ENCODE results near the gene SNPH.

DNA sequence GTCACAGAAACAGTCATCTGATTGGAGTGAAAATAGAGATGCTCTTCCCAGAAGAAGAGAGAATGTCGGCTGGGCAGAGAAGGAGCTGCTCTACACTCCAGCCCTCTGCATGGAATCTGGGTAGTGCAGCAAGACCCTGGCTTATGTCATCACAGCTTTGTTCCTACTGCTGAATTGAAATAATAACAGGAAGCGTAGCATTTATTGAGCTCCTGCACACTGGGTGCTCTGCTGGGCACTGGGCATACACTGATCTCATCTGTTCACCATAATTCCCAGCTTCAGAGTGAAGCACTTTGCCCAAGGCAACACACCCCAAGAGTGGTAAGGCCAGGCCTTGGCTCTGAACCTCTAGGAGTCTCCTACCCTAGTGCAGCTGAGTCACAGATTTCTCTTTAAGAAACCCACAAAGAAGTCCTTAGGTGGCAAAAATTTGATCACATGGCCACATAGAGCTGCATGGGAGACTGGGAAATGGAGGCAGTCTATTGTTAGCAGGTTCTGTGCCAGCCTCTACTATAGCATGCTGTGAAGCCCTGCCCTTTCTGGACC is 66.7 kb downstream of the SNPH start:
- TF ChIP-seq, protein P1, sequence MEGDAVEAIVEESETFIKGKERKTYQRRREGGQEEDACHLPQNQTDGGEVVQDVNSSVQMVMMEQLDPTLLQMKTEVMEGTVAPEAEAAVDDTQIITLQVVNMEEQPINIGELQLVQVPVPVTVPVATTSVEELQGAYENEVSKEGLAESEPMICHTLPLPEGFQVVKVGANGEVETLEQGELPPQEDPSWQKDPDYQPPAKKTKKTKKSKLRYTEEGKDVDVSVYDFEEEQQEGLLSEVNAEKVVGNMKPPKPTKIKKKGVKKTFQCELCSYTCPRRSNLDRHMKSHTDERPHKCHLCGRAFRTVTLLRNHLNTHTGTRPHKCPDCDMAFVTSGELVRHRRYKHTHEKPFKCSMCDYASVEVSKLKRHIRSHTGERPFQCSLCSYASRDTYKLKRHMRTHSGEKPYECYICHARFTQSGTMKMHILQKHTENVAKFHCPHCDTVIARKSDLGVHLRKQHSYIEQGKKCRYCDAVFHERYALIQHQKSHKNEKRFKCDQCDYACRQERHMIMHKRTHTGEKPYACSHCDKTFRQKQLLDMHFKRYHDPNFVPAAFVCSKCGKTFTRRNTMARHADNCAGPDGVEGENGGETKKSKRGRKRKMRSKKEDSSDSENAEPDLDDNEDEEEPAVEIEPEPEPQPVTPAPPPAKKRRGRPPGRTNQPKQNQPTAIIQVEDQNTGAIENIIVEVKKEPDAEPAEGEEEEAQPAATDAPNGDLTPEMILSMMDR (IDR thresholded peaks at IDR 0.05), result no peak
- TF ChIP-seq ZFX (IDR thresholded peaks at IDR 0.05; ENCODE audit: borderline replicate concordance), result no peak
